ENCODE measurements around the gene CTIF. TPM values are rescaled to one million over a fixed set of nuclear protein-coding genes. Genes with fewer than 3 reads are reported as not detected.

CTIF gene
- polyA plus RNA-seq, 1 donor from 2014 or later: 50.2 TPM

GRCh38 chr18:48595703-48596218, 56.9 kb downstream of the CTIF start:
- H3K27me3 ChIP-seq (ENCODE audit: insufficient read depth, low read depth, low read length): no peaks in the 10 kb centered on the region
- H3K9ac ChIP-seq (ENCODE audit: low read length): no peak overlapping the region
- H3K4me2 ChIP-seq (ENCODE audit: low read length): no peak overlapping the region
- no peaks in the 10 kb centered on the region for H3F3A ChIP-seq (ENCODE audit: insufficient read depth, low read length, poor library complexity, severe bottlenecking)
- peaks cover 8% of the 10 kb centered on the region for H4K20me1 ChIP-seq (ENCODE audit: insufficient read depth)
- no peaks in the 10 kb centered on the region for H3K36me3 ChIP-seq (ENCODE audit: insufficient read depth, low read length)
- no peak overlapping the region for H2AFZ ChIP-seq (ENCODE audit: low read depth, low read length)
- TF ChIP-seq CTCF (IDR thresholded peaks at IDR 0.05; ENCODE audit: poor library complexity, severe bottlenecking) (no peak), EZH2 (IDR thresholded peaks at IDR 0.05; ENCODE audit: borderline replicate concordance, insufficient read depth, low read length, poor library complexity, severe bottlenecking) (no peak), POLR2AphosphoS5 (IDR thresholded peaks at IDR 0.05) (no peak), TAF1 (IDR thresholded peaks at IDR 0.05; ENCODE audit: low read depth) (no peak), REST (IDR thresholded peaks at IDR 0.05; ENCODE audit: borderline replicate concordance) (no peak), SMC3 (conservative IDR thresholded peaks at IDR 0.05; ENCODE audit: poor library complexity) (no peak), RAD21 (conservative IDR thresholded peaks at IDR 0.05) (no peak), MXI1 (conservative IDR thresholded peaks at IDR 0.05; ENCODE audit: poor library complexity, severe bottlenecking) (no peak), EP300 (conservative IDR thresholded peaks at IDR 0.05; ENCODE audit: poor library complexity, severe bottlenecking) (no peak)
- H3K9me2 ChIP-seq (ENCODE audit: insufficient read depth, low read length): no peaks in the 10 kb centered on the region
- no peak overlapping the region for H3K4me3 ChIP-seq (ENCODE audit: low read length)
- H3K27ac ChIP-seq (ENCODE audit: low read length): no peak overlapping the region
- H3K79me2 ChIP-seq (replicated peaks; ENCODE audit: insufficient read depth, low read length): peaks cover 22% of the 10 kb centered on the region
- H3K9me3 ChIP-seq (ENCODE audit: low read length): no peaks in the 10 kb centered on the region

- TF ChIP-seq CTCF (IDR thresholded peaks at IDR 0.05; ENCODE audit: poor library complexity, severe bottlenecking) (no peak), REST (IDR thresholded peaks at IDR 0.05; ENCODE audit: borderline replicate concordance) (no peak), POLR2AphosphoS5 (IDR thresholded peaks at IDR 0.05) (no peak), MXI1 (conservative IDR thresholded peaks at IDR 0.05; ENCODE audit: poor library complexity, severe bottlenecking) (no peak), RAD21 (conservative IDR thresholded peaks at IDR 0.05) (no peak), TAF1 (IDR thresholded peaks at IDR 0.05; ENCODE audit: low read depth) (no peak), SMC3 (conservative IDR thresholded peaks at IDR 0.05; ENCODE audit: poor library complexity) (no peak), EZH2 (IDR thresholded peaks at IDR 0.05; ENCODE audit: borderline replicate concordance, insufficient read depth, low read length, poor library complexity, severe bottlenecking) (no peak), EP300 (conservative IDR thresholded peaks at IDR 0.05; ENCODE audit: poor library complexity, severe bottlenecking) (no peak)
- Histone ChIP-seq H3K4me2 (ENCODE audit: low read length) (no peak overlapping the region), H2AFZ (ENCODE audit: low read depth, low read length) (no peak overlapping the region), H3K27me3 (ENCODE audit: insufficient read depth, low read depth, low read length) (no peaks in the 10 kb centered on the region), H4K20me1 (ENCODE audit: insufficient read depth) (peaks cover 9% of the 10 kb centered on the region), H3K9ac (ENCODE audit: low read length) (no peak overlapping the region), H3K4me3 (ENCODE audit: low read length) (no peak overlapping the region), H3F3A (ENCODE audit: insufficient read depth, low read length, poor library complexity, severe bottlenecking) (no peaks in the 10 kb centered on the region), H3K9me3 (ENCODE audit: low read length) (no peaks in the 10 kb centered on the region), H3K36me3 (ENCODE audit: insufficient read depth, low read length) (no peaks in the 10 kb centered on the region), H3K27ac (ENCODE audit: low read length) (no peak overlapping the region), H3K79me2 (replicated peaks; ENCODE audit: insufficient read depth, low read length) (peaks cover 25% of the 10 kb centered on the region), H3K9me2 (ENCODE audit: insufficient read depth, low read length) (no peaks in the 10 kb centered on the region)
Observed at GRCh38 chr18:48597110-48597509, 58.3 kb downstream of the CTIF start.

Data from neural cell (in vitro differentiated cells).